CD4-positive, alpha-beta T cell (primary cell): Measurements from ENCODE around the gene ATP2A3. TPM values are rescaled to one million over a fixed set of nuclear protein-coding genes. Genes with fewer than 3 reads are reported as not detected.

Source experiments
- ATAC-seq: fragments of 200-7000 bp; cut with Tn5 transposase; one replicate; pipeline ENCODE4 v1.10.0; 2022; ENCODE audit warnings: mild to moderate bottlenecking; ENCODE audit not compliant: poor library complexity
- CTCF ChIA-PET: fragments of 350-600 bp; sonication (Branson Sonifier 250); formaldehyde crosslinking; loops from one replicate; lab custom pipeline; 2021; ENCODE audit warnings: antibody characterized with exemption, inconsistent platforms; lab: Charles Lee
- POLR2A ChIA-PET: fragments of 350-600 bp; sonication (Branson Sonifier 250); formaldehyde crosslinking; loops from one replicate; lab custom pipeline; 2021; ENCODE audit warnings: antibody characterized with exemption, inconsistent platforms; lab: Charles Lee
- DNase-seq, 14 experiments: peaks; one replicate each; pipeline ENCODE4 v3.0.0-alpha.2; 2013 to 2020; ENCODE audit warnings: mixed read lengths in 2 of 14
- H3K27ac ChIP-seq, 2 donors: one replicate each; pipeline versions ENCODE4 v1.5.1 to v1.7.0; 2013; ENCODE audit warnings: low read length in 2 of 2, low read depth in 1 of 2, mild to moderate bottlenecking in 1 of 2
- H3K27me3 ChIP-seq, 2 experiments: 1 replicate in 1 of 2; 2 replicates in 1 of 2; pipeline versions ENCODE4 v1.6.1 to v1.7.0; 2013; ENCODE audit warnings: low read length in 2 of 2, control low read depth in 1 of 2, mild to moderate bottlenecking in 1 of 2, moderate library complexity in 1 of 2; ENCODE audit not compliant: insufficient read depth in 2 of 2, control insufficient read depth in 1 of 2
- H3K36me3 ChIP-seq: one replicate; pipeline ENCODE4 v1.6.1; 2013; ENCODE audit warnings: low read length, control low read depth; ENCODE audit not compliant: insufficient read depth
- H3K4me1 ChIP-seq: one replicate; pipeline ENCODE4 v1.6.1; 2013; ENCODE audit warnings: low read length, control low read depth; ENCODE audit not compliant: insufficient read depth
- H3K4me3 ChIP-seq: one replicate; pipeline ENCODE4 v1.5.1; 2013; ENCODE audit warnings: mild to moderate bottlenecking, low read length, moderate library complexity
- H3K9me3 ChIP-seq, 2 experiments: 1 replicate in 1 of 2; 2 replicates in 1 of 2; pipeline versions ENCODE4 v1.6.1 to v1.7.0; 2013; ENCODE audit warnings: low read length in 2 of 2, mild to moderate bottlenecking in 2 of 2, control low read depth in 1 of 2, moderate library complexity in 1 of 2; ENCODE audit not compliant: control insufficient read depth in 1 of 2, insufficient read depth in 1 of 2
- H3K27ac Mint-ChIP-seq: one replicate; pipeline ENCODE4 v1.8.0; 2020; ENCODE audit warnings: mixed read lengths
- H3K27me3 Mint-ChIP-seq: one replicate; pipeline ENCODE4 v1.8.0; 2021; ENCODE audit warnings: mixed read lengths
- H3K36me3 Mint-ChIP-seq: one replicate; pipeline ENCODE4 v1.8.0; 2021; ENCODE audit warnings: low read depth, mixed read lengths
- H3K4me1 Mint-ChIP-seq: one replicate; pipeline ENCODE4 v1.8.0; 2021; ENCODE audit warnings: low read depth, mixed read lengths
- H3K4me3 Mint-ChIP-seq: one replicate; pipeline ENCODE4 v1.8.0; 2020; ENCODE audit warnings: mild to moderate bottlenecking, mixed read lengths
- H3K9me3 Mint-ChIP-seq: one replicate; pipeline ENCODE4 v1.8.0; 2020; ENCODE audit warnings: mixed read lengths
- intact Hi-C, 2 experiments: fragments of 100-400 bp; cut with DNase I in 1 of 2; cut with micrococcal nuclease in 1 of 2; formaldehyde crosslinking; loops; one replicate each; pipeline versions ENCODE4 v1.15.1 to v1.9.0; 2023 to 2025; cut with DNase I, micrococcal nuclease
- total RNA-seq, 174 experiments: library from RNA in 2 of 174; stranded (reverse) in 2 of 174; gene quantifications; one replicate each; pipeline ENCODE4 v1.2.3 and lab custom pipeline; 2021 to 2026
- TF ChIP-seq, protein P1 (sequence below): fragments of 200-600 bp; IDR thresholded peaks from one replicate; pipeline ENCODE4 v1.8.0; 2022; ENCODE audit warnings: antibody characterized with exemption, mild to moderate bottlenecking

Gene ATP2A3
- total RNA-seq, 2 experiments from 2014 or later, result 197 to 199 TPM

DNA sequence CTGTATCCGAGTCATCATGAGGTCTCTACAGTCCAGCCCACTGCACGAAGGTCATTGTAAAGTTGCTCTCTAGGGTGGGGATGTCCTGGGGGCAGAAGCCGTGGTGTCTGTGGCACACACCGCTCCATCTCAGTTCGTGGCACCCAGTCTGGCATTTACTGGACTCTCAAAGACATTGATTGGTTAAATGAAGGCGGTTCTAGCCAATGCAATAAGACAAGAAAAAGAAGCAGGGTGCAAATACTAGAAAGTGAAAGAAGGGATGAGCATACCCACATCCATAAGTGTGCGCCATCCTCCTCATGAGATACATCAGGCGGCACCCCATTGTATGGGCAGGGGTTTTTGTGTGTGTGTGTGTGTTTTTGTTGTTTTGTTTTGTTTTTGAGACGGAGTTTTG, 10.7 kb upstream of the ATP2A3 start:
- H3K4me1 ChIP-seq, result peaks cover 24% of the 10 kb centered on the region
- POLR2A ChIA-PET, result no interaction called here
- CTCF ChIA-PET, result no interaction called here
- peaks cover 0 to 5% of the 10 kb centered on the region in 2 experiments for H3K27me3 ChIP-seq
- ATAC-seq (no peak), DNase-seq (no peak)
- Mint-ChIP-seq H3K27ac (no peak overlapping the region), H3K36me3 (no peaks in the 10 kb centered on the region), H3K4me1 (peaks cover 27% of the 10 kb centered on the region), H3K27me3 (no peaks in the 10 kb centered on the region), H3K4me3 (no peak overlapping the region), H3K9me3 (no peaks in the 10 kb centered on the region)
- H3K4me3 ChIP-seq, result no peak overlapping the region
- H3K9me3 ChIP-seq, result peaks cover 0 to 13% of the 10 kb centered on the region in 2 experiments
- no peak overlapping the region for H3K27ac ChIP-seq
- H3K36me3 ChIP-seq, result no peaks in the 10 kb centered on the region
- TF ChIP-seq, protein P1, sequence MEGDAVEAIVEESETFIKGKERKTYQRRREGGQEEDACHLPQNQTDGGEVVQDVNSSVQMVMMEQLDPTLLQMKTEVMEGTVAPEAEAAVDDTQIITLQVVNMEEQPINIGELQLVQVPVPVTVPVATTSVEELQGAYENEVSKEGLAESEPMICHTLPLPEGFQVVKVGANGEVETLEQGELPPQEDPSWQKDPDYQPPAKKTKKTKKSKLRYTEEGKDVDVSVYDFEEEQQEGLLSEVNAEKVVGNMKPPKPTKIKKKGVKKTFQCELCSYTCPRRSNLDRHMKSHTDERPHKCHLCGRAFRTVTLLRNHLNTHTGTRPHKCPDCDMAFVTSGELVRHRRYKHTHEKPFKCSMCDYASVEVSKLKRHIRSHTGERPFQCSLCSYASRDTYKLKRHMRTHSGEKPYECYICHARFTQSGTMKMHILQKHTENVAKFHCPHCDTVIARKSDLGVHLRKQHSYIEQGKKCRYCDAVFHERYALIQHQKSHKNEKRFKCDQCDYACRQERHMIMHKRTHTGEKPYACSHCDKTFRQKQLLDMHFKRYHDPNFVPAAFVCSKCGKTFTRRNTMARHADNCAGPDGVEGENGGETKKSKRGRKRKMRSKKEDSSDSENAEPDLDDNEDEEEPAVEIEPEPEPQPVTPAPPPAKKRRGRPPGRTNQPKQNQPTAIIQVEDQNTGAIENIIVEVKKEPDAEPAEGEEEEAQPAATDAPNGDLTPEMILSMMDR, result no peak
- intact Hi-C loops, result no loop called here

DNA sequence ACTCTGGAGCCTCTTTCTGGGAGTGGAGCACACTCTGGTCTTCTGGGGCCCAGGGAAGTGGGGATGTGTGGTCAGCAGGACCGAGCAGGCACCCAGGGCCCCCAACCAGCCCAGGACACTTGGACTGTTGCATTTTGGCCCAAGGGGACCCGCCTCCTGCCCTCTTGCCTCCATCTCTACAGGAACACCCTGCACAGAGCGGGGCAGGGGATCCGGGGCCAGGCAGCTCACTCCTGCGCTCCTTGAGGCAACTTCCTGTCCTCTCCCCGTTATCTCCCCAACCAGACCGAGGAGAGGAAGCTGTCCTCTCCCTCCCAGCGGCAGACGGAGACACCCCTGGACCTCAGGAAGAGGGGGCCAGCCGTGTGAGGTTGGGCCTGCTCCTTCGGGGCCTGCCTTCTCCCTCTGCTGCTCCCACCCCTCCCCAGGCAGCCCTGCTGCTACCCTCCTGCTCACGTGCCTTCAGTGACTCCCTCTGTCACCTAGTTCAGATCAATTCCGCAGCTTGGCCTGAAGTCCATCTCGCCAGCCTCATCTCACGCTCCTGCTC, 10.0 kb upstream of the ATP2A3 start:
- peaks cover 0 to 5% of the 10 kb centered on the region in 2 experiments for H3K27me3 ChIP-seq
- ATAC-seq (no peak), DNase-seq (no peak)
- H3K4me1 Mint-ChIP-seq, result peaks cover 27% of the 10 kb centered on the region
- H3K4me3 Mint-ChIP-seq, result no peak overlapping the region
- no peaks in the 10 kb centered on the region for H3K9me3 Mint-ChIP-seq
- no peaks in the 10 kb centered on the region for H3K36me3 ChIP-seq
- no peak overlapping the region for H3K27ac ChIP-seq
- POLR2A ChIA-PET, result no interaction called here
- TF ChIP-seq, protein P1, result no peak
- no peaks in the 10 kb centered on the region for H3K36me3 Mint-ChIP-seq
- no peaks in the 10 kb centered on the region for H3K27me3 Mint-ChIP-seq
- CTCF ChIA-PET, result no interaction called here
- H3K4me1 ChIP-seq, result peaks cover 24% of the 10 kb centered on the region
- H3K27ac Mint-ChIP-seq, result no peak overlapping the region
- intact Hi-C loops, result no loop called here
- H3K4me3 ChIP-seq, result no peak overlapping the region
- H3K9me3 ChIP-seq, result peaks cover 0 to 13% of the 10 kb centered on the region in 2 experiments

DNA sequence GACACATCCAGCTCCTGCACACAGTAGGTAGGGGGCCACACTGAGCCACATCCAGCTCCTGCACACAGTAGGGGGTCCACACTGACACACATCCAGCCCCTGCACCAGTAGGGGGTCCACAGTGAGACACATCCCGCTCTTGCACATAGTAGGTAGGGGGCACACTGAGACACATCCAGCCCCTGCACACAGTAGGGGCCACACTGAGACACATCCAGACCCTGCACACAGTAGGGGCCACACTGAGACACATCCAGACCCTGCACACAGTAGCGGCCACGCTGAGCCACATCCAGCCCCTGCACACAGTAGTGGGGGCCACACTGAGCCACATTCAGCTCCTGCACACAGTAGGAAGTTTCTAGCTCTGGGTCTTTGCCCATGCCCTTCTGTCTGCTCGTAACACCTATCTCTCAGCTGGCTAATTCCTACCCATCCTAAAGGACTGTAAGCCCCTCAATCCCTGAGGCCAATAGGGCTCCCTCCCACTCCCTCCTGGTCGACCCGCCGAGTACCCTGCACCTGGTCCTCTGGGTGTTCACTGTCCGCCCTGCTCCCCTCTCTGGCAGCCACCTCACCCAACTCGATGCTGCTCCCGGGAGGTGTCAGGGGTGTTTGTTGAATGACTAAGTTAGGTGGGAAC, 9.4 kb upstream of the ATP2A3 start:
- POLR2A ChIA-PET, result interaction anchor here (1.0 kb wide), 1 partner anchor 10 kb away, joined by 3 read pairs; no protein-coding TSS in a partner anchor
- Histone ChIP-seq H3K36me3 (no peaks in the 10 kb centered on the region), H3K9me3 (peaks cover 0 to 13% of the 10 kb centered on the region in 2 experiments), H3K4me1 (peaks cover 24% of the 10 kb centered on the region), H3K27me3 (peaks cover 0 to 5% of the 10 kb centered on the region in 2 experiments), H3K4me3 (no peak overlapping the region), H3K27ac (no peak overlapping the region)
- TF ChIP-seq, protein P1, result no peak
- Mint-ChIP-seq H3K4me3 (no peak overlapping the region), H3K27ac (no peak overlapping the region), H3K4me1 (peaks cover 27% of the 10 kb centered on the region), H3K9me3 (no peaks in the 10 kb centered on the region), H3K27me3 (no peaks in the 10 kb centered on the region), H3K36me3 (no peaks in the 10 kb centered on the region)
- no peak for ATAC-seq
- DNase-seq, result no peak
- intact Hi-C loops, result no loop called here
- CTCF ChIA-PET, result no interaction called here
